Measurements from ENCODE around the gene RNGTT. TPM values are rescaled to one million over a fixed set of nuclear protein-coding genes. Genes with fewer than 3 reads are reported as not detected.

Gene RNGTT
- total RNA-seq (15.6 and 16.1 TPM in 2 replicates), polyA plus RNA-seq (7.4 and 8.9 TPM in 2 replicates)

DNA sequence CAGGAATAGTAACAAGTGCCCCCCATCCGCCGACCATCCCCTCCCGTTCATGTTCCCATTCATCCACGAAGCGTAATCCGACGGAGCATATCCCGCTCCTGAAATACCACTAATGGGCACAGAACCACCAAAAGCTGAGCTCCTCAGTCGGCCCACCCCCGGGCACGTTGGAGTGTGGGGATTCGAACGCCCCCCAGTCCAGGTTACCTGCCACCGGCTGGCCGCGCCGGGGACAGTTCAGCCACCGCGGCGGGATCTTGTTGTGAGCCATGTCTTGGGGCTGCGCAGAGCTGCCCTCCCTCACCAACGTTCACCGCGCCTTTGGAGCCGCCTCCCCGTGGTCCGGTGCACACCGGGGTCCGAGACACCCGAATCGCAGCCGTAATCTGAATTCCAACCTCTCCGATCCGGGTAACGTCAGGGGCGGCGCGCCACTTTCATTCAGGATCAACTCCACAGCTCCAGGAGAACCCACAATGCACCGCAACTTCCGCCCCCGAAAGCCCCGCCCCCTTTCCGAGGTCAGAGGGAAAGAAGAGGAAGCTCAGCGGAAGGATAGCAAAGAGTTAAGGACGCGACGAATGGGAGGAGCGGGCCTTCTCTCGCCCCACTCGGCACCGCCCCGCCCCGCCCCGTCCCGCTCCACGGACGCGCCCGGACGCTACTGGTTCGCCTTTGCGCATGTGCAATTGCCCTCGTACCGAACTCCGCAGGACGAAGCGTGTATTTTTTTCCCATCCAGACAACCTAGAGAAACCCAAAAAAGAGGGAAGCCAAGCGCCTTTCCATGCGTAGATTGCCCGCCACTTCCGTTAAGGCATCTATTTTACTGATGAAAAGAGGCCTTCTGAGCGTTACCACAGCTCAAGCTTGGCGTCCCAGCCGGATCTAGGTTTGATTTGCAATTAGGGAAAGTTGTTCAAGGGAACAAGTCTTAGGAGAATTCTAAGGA, at the start of gene RNGTT:
Gene RNGTT, minus strand, starts transcription at position 480 of the 952 bp plus-strand sequence. Its CDS starts 209 bp downstream, at position 271.
- WGBS (ENCODE audit: low lambda C conversion rate, missing lambda C conversion rate), result 2% methylated on average over 60 of the region's 74 CpGs
- TF ChIP-seq EZH2phosphoT487 (IDR thresholded peaks at IDR 0.05; ENCODE audit: low read depth, severe bottlenecking, unreplicated experiment) (no peak), EZH2 (IDR thresholded peaks at IDR 0.05; ENCODE audit: borderline replicate concordance) (no peak)
- TF ChIP-seq, protein P1, sequence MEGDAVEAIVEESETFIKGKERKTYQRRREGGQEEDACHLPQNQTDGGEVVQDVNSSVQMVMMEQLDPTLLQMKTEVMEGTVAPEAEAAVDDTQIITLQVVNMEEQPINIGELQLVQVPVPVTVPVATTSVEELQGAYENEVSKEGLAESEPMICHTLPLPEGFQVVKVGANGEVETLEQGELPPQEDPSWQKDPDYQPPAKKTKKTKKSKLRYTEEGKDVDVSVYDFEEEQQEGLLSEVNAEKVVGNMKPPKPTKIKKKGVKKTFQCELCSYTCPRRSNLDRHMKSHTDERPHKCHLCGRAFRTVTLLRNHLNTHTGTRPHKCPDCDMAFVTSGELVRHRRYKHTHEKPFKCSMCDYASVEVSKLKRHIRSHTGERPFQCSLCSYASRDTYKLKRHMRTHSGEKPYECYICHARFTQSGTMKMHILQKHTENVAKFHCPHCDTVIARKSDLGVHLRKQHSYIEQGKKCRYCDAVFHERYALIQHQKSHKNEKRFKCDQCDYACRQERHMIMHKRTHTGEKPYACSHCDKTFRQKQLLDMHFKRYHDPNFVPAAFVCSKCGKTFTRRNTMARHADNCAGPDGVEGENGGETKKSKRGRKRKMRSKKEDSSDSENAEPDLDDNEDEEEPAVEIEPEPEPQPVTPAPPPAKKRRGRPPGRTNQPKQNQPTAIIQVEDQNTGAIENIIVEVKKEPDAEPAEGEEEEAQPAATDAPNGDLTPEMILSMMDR (IDR thresholded peaks at IDR 0.05; ENCODE audit: poor library complexity), result no peak
- peaks cover 44% of the 10 kb centered on the region for H3K79me2 ChIP-seq

DNA sequence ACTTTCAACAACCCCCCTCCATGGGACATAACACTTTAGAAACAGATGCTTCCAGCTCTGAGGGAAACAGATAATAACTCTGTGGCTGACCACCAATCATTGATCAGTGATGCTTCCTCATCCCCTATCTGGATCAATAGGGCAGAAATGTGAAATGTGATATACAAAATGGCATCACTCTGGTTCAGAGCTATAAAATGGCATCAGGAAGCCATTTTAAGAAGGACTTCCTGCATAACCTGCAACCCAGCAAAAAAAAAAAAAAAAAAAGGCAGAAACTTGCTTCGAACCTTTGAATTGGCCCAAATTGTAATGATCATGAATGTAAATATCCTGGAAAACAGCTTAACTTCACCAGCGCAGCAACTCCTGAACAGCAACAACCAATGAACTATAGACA, 48.0 kb upstream of the RNGTT start:
- TF ChIP-seq EZH2phosphoT487 (IDR thresholded peaks at IDR 0.05; ENCODE audit: low read depth, severe bottlenecking, unreplicated experiment) (no peak), EZH2 (IDR thresholded peaks at IDR 0.05; ENCODE audit: borderline replicate concordance) (no peak)
- TF ChIP-seq, protein P1 (IDR thresholded peaks at IDR 0.05; ENCODE audit: poor library complexity), result no peak

More for the DNA sequence above, at the start of gene RNGTT:
- peak within 1 kb of the TSS; percentile 87 for H3K4me2 ChIP-seq
- no peaks in the 10 kb centered on the region for H3K9me3 ChIP-seq (ENCODE audit: low read depth)
- H3K4me3 ChIP-seq, result peak within 1 kb of the TSS; percentile 74
- no peaks in the 10 kb centered on the region for H3K27me3 ChIP-seq
- H2AFZ ChIP-seq, result peak within 1 kb of the TSS; percentile 79
- H3K27ac ChIP-seq, result peak within 1 kb of the TSS; percentile 79
- peaks cover 7% of the 10 kb centered on the region for H3K4me1 ChIP-seq (ENCODE audit: insufficient read depth)
- peaks cover 4% of the 10 kb centered on the region for H3K36me3 ChIP-seq (replicated peaks; ENCODE audit: insufficient read depth, low read depth)
- H4K20me1 ChIP-seq (ENCODE audit: insufficient read depth, poor library complexity, severe bottlenecking), result no peaks in the 10 kb centered on the region
- H3K9me2 ChIP-seq (replicated peaks; ENCODE audit: insufficient read depth), result no peaks in the 10 kb centered on the region
- DNase-seq (ENCODE audit: low spot score), result peak; percentile 99

DNA sequence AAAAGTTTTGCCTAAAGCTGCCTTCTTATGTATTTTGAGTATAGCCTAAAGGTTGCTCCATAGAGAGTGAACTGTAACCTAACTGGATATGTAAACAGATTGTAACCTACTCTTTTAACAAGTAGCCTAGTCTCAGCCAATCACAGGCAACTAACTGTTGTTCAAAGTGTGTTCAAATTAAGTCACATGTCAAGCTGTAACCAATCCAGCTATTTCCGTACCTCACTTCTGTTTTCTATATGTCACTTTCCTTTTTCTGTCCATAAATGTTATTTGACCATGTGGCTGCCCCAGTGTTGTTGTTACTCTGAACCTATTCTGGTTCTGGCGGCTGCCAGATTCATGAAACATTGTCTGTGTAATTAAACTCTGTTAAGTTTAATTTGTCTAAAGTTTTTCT, 47.4 kb upstream of the RNGTT start:
- H3K4me3 ChIP-seq, result no peak overlapping the region

More for the DNA sequence above, 48.0 kb upstream of the RNGTT start:
- H3K4me3 ChIP-seq, result no peak overlapping the region
- H3K9me2 ChIP-seq (replicated peaks; ENCODE audit: insufficient read depth), result no peaks in the 10 kb centered on the region
- no peak overlapping the region for H2AFZ ChIP-seq
- H3K36me3 ChIP-seq (replicated peaks; ENCODE audit: insufficient read depth, low read depth), result no peaks in the 10 kb centered on the region
- no peaks in the 10 kb centered on the region for H3K27me3 ChIP-seq
- H3K9me3 ChIP-seq (ENCODE audit: low read depth), result no peaks in the 10 kb centered on the region
- H3K79me2 ChIP-seq, result no peaks in the 10 kb centered on the region
- WGBS (ENCODE audit: low lambda C conversion rate, missing lambda C conversion rate), result 100% methylated on average over 2 of the region's 2 CpGs
- peaks cover 8% of the 10 kb centered on the region for H3K4me1 ChIP-seq (ENCODE audit: insufficient read depth)
- H4K20me1 ChIP-seq (ENCODE audit: insufficient read depth, poor library complexity, severe bottlenecking), result no peaks in the 10 kb centered on the region
- no peak for DNase-seq (ENCODE audit: low spot score)
- H3K4me2 ChIP-seq, result no peak overlapping the region
- H3K27ac ChIP-seq, result no peak overlapping the region

More for the DNA sequence above, 47.4 kb upstream of the RNGTT start:
- Histone ChIP-seq H3K9me3 (ENCODE audit: low read depth) (no peaks in the 10 kb centered on the region), H3K36me3 (replicated peaks; ENCODE audit: insufficient read depth, low read depth) (no peaks in the 10 kb centered on the region), H3K79me2 (no peaks in the 10 kb centered on the region), H3K4me1 (ENCODE audit: insufficient read depth) (peaks cover 8% of the 10 kb centered on the region), H3K4me2 (no peak overlapping the region), H3K27ac (no peak overlapping the region), H3K9me2 (replicated peaks; ENCODE audit: insufficient read depth) (no peaks in the 10 kb centered on the region), H2AFZ (no peak overlapping the region), H3K27me3 (no peaks in the 10 kb centered on the region), H4K20me1 (ENCODE audit: insufficient read depth, poor library complexity, severe bottlenecking) (no peaks in the 10 kb centered on the region)
- no peak for TF ChIP-seq EZH2 (IDR thresholded peaks at IDR 0.05; ENCODE audit: borderline replicate concordance)
- TF ChIP-seq, protein P1 (IDR thresholded peaks at IDR 0.05; ENCODE audit: poor library complexity), result no peak
- TF ChIP-seq EZH2phosphoT487 (IDR thresholded peaks at IDR 0.05; ENCODE audit: low read depth, severe bottlenecking, unreplicated experiment), result no peak
- DNase-seq (ENCODE audit: low spot score), result no peak
- 97% methylated on average over 2 of the region's 2 CpGs for WGBS (ENCODE audit: low lambda C conversion rate, missing lambda C conversion rate)

Measured in hepatocyte (in vitro differentiated cells).